GM18520 (cell line): ENCODE measurements around the gene RDH8.

Experiments used
- ATAC-seq: cut with Tn5 transposase; IDR thresholded peaks from one replicate; pipeline ENCODE4 v1.9.1; 2021; ENCODE audit not compliant: unreplicated experiment

The RDH8 gene

DNA sequence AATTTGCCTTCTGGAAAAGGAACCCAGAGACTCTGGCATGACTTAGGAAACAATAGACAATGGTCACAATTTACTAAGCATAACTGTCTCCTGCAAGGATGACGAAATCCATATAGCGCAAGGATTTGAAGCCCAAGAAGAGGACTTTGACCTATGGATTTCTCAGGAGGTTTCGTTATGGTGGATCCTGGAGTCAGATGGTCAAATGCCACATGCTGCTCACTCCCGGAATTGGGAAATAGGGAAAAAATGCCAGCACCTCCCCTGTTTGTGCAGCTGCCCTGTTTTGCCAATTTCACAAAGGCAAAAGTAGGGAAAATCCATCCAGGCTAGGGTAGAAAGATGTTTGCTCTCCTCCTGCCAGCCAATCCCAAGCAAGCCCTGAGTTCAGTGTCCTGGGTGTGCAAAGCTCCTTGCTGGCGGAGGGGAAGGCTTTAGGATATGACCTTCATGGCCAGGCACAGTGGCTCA, 23.4 kb downstream of the RDH8 start:
- ATAC-seq = no peak

DNA sequence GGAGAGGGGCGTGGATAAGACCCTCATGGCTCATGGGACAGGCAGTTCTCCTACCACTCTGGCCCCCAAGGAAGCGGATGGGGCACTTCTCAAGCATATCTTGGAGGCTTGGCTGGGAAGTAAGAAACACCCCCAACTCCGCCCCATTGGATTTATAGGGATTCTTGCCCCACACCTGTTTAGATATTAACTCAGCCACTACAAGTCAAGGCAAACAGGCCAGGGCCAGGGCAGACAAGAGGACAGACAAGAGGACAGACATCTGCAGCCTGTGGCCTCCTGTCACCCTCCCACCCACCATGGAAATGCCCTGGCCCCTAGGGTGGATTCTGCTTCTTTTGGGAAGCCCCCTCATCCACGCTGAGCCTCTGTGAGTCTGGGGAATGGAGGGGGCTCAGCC, 24.1 kb downstream of the RDH8 start:
- no peak for ATAC-seq

DNA sequence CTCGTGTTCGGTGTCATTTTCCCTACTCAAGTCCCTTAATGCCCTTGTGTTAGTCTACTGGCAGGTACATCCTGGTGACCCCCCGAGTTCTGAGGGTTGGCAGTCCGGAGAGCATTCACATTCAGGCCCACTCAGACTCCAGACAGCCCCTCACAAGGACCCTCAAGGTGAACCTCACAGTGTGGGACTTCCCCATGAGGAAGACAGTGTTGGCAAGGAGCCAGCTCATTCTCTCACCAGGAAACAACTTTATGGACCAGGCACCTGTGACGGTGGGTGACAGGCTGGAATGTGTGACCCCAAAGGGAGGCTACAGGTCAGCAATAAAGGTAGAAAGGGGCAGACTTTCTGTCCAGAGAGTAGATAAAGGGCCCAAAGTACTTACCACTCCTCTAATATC, 24.5 kb downstream of the RDH8 start:
- ATAC-seq = no peak

DNA sequence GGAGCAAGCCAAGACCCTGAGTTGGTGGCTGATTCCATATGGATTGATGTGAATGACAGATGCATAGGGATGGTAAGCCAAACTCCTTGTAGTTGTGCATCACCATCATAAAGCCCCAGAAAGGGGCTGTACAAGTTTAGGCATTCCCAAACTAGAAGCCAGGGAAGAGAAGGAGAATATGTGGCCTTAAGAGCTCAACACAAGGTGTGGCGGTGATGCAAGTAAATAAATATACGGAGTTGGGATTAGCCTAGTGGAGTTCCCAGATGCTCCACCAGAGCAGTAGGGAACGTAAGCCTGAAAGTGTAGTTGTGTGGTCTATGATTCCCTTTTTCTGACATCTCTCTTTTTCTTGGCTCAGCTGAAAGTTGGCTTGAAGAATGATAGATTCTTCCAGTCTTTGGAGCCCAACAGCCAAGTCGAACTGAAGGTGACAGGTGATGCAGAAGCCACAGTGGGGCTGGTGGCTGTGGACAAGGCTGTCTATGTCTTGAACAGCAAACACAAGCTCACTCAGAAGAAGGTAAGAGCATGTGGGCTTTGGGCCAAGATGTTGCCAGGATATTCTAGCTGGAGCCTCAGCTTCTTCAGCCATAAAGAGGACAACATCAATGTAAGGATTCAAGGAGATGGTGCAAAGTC, 30.1 kb downstream of the RDH8 start:
- no peak for ATAC-seq

DNA sequence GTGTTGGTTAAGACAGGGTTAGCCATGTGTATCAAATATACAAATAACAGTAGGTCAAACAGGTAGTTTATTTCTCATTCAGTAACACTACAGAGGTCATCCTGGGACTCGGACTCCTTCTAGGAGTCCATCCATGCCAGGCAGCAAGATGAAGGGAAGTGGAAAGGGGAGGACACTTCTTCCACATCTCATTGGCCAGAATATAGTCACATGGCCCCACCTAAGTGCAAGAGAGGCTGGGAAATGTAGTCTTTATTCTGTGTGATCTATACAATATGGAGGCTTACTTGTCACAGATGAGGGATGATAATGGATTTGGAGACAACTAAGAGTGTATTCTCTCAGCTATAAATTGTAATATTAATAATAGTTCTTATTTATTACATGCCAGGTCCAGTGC, 31.1 kb downstream of the RDH8 start:
- no peak for ATAC-seq

DNA sequence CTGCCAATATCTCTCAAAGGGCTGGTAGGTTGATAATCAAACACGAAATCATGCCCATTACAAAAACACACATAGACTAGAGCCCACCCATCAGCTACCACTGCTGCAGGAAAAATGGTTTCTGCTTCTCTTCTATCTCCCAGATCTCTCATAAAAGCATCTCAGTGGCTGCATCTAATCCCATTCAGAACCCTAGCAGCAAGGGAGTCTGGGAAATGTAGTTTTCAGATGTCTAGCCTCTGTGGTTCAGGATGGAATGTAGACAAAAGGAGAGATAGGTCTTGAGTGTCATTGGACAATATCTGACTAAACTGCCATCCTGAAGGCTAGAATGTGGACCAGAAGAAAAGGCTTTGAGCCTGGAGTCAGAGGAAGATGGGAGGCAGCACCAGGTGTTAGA, 32.1 kb downstream of the RDH8 start:
- ATAC-seq = no peak

DNA sequence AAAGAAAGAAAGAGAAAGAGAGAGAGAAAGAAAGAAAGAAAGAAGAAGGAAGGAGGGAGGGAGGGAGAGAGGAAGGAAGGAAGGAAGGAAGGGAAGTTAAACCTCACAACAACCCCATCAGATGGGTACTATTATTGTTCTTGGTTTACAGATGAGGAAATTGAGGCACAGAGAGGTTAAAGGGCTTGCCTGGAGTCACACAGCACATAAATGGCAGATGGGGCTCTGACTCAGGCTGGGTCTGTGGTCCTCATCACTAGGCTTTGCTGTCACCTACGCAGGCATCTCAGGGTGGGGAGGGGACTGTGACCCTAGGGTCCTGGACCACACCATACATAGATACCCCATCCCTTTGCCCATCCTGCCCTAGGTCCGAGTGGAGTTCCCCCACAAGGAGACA, 36.3 kb downstream of the RDH8 start:
- no peak for ATAC-seq

DNA sequence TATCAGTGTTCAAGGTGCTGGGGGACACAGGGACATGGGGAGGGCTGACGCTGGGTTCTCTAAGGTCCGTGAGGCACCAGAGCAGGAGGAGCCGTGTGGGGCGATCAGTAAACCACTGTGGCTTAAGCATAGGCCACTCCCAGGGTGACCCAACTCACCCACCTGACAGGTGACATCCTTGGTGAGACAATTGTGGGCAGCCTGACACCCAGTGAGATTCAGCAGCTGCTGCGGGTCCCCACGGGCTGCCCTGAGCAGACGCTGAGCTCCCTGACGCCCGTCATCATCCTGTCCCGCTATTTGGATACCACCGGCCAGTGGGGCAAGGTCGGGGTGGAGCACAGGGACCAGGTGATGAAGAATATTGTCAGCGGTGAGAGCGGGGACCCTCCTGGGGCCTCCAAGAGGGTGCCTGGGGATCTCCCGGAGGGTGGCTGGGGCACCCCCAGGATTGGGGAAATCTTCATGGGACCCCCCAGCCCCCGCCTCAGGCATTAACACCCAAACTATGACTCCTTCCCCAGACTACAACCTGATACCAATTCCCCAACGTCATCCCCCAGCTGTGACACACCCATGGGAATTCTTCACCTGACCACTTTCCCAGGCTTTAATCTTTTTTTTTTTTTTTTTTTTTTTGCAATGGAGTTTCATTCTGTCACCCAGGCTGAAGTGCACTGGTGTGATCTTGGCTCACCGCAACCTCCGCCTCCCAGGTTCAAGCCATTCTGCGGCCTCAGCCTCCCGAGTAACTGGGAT, 39.5 kb downstream of the RDH8 start:
- ATAC-seq = no peak

DNA sequence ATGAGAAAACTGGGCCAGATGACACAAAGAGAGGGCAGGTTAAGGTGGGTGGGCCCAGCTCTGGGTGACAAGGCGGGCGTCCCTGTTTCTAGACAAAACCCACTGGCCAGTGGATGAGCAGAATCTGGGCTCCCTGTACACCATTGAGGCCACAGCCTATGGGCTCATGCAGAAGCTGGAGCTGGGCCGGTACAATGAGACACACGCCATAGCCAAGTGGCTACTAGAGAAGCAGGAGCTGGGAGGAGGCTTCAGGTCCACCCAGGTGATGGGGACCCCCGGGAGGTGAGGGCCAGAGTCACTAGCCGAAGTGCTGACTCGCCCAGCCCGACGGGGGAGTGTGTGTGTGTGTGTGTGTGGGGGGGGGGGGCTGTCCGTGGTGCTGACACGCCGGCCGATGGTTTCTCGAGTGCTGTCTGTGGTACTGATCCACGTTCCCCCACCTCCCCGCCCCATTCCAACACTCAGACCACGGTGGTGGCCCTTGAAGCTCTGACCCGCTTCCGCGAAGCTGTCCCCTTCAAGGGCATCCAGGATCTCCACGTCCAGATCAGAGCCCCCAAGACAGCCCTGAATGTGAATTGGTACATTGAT, 48.5 kb downstream of the RDH8 start:
- ATAC-seq = no peak

DNA sequence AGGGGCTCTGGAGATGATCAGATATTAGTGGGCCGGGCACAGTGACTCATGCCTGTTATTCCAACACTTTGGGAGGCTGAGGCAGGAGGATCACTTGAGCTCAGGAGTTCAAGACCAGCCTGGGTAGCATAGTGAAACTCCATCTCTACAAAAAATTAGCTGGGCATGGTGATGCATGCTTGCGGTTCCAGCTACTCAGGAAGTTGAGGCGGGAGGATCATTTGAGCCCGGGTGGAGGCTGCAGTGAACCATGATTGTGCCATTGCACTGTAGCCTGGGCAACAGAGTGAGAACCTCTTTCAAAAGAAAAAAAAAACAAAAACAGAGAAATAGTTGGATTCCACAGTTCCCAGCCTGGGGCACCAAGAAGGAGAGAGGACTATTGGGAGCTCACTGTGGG, 54.9 kb downstream of the RDH8 start:
- no peak for ATAC-seq

DNA sequence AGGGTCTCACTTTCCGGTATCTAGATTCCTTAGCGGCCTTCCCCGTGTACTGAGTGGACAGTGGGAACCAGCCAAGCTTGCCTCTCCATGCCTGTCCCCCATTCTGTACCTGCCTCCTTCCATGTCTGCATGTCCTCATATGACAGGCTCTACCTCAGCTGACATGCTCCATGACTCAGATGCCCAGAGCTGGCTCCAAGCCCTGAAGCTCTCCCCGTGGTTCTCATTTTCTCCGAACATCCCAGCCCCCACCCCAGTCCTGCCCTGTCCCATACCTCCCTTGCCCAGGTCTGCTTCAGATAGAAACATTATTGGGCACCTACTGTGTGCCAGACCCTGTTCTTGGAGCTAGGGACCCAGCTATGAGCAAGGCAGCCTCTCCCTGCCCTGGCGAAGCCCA, 55.8 kb downstream of the RDH8 start:
- ATAC-seq = no peak

DNA sequence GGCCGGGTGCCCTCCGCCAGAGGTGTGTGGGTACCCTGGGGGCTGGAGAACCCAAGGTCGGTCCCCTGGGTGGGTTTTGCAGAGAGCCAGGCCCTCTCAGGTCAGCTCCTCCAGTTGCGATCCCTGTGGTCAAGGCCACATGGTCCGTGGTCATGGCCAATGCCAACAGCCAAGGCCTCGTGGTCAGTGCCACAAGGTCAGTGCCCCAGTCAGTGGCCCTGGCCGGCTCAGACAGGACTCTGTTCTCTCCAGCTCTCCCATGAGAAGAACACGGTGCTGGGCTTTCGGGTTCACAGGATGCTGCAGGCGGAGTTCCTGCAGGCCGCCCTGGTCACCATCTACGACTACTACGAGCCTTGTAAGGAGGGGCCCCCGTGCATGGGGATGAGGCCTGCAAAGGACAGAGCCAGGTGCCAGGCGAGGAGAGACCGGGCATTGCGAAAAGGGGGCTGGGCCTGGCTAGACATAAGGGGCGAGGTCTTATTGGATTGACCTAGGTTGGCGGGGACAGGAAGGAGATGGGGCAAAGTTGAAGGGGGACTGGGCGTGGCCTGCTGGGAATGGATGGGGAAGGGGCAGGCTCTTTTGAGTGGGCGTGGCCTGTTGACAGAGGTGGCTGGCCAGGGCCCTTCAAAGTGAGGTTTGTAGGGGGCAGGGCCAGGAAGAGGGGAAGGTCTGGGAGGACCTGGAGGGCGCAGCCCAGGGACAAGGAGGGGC, 57.6 kb downstream of the RDH8 start:
- no peak for ATAC-seq
